CD4-positive, alpha-beta T cell treated with Interleukin-4 for 1 hour (primary cell): Measurements from ENCODE around the gene CLEC1B.
"Not testable (repeated sequence)": the region's sequence is repeated elsewhere in the genome, so short reads cannot be mapped to it uniquely, and the experiment has no call there.

Experiments used
- DNase-seq, 2 donors: peaks; one replicate each; pipeline ENCODE4 v3.0.0-alpha.2; 2020 to 2022

The CLEC1B gene

GRCh38 chr12:9973949-9974348 is 25.0 kb downstream of the CLEC1B start:
- no peak for DNase-seq

- DNase-seq: no peak
These were observed 27.7 kb downstream of the CLEC1B start, which contains the start of gene CLEC12A for GRCh38 chr12:9971181-9971580. Gene CLEC12A (plus strand): TSS chr12:9971409. CDS start chr12:9971597, 188 bp downstream.

- no peak for DNase-seq
These were observed 29.2 kb downstream of the CLEC1B start for GRCh38 chr12:9969673-9970072.

GRCh38 chr12:9961901-9962300 is 37.0 kb downstream of the CLEC1B start:
- DNase-seq: no peak

- no peak for DNase-seq
These were observed 37.8 kb downstream of the CLEC1B start for GRCh38 chr12:9961106-9961505.

GRCh38 chr12:9960590-9960989 is 38.3 kb downstream of the CLEC1B start:
- DNase-seq: no peak

- DNase-seq: peak in 1 of 2 donors; percentile 44
These were observed 41.1 kb downstream of the CLEC1B start for GRCh38 chr12:9957834-9958233.

GRCh38 chr12:9952954-9953729 is 45.8 kb downstream of the CLEC1B start:
- DNase-seq: not testable (repeated sequence)

GRCh38 chr12:9951026-9951675 is 47.8 kb downstream of the CLEC1B start:
- DNase-seq: peak; percentile 45 to 57

- peak in 1 of 2 donors; percentile 43 for DNase-seq
These were observed 50.2 kb downstream of the CLEC1B start for GRCh38 chr12:9948606-9949296.

- no peak for DNase-seq
These were observed 51.2 kb downstream of the CLEC1B start for GRCh38 chr12:9947674-9948073.

- DNase-seq: no peak
These were observed 54.5 kb downstream of the CLEC1B start for GRCh38 chr12:9944391-9944790.

- DNase-seq: peak in 1 of 2 donors; percentile 78
These were observed 55.7 kb downstream of the CLEC1B start for GRCh38 chr12:9943240-9943639.
